Measurements from ENCODE around the gene DMKN. TPM values are rescaled to one million over a fixed set of nuclear protein-coding genes. Genes with fewer than 3 reads are reported as not detected.
A peak's percentile ranks its signal among the peaks of the same experiment; 100 is the strongest.

The DMKN gene
- total and polyA plus RNA-seq, 2 of the 8 experiments (the other 6 are each of a cell fraction or from before 2014, with no cell fraction given), result 290 to 330 TPM

DNA sequence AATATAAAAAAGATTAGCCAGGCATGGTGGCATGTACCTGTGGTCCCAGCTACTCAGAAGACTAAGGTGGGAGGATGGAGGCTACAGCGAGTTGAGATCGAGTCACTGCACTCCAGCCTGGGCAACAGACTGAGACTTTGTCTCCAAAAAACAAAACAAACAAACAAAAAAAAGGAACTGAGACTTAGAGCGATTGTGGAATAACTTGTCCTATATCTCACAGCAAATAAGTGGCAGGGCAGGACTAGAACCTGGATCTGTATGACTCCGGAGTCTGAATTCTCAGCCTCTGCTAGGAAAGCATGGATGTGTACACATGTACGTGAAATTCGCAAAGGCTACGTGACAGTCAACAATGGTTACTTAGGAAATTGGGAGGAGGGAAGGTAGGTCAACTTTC is 43.3 kb downstream of the DMKN start:
- no peak overlapping the region for H3K23ac ChIP-seq (ENCODE audit: insufficient read length)
- no peaks in the 10 kb centered on the region for H3K79me2 ChIP-seq (ENCODE audit: control insufficient read depth in 1 of 2, insufficient read depth in 2 of 2, low read length in 2 of 2)
- H2BK15ac ChIP-seq (ENCODE audit: low read length), result 0 out of 2 replicates have a peak overlapping the region, but pooled peaks have one; percentile 75
- no peaks in the 10 kb centered on the region for H3K79me1 ChIP-seq (ENCODE audit: low read depth, low read length)
- H3K56ac ChIP-seq (replicated peaks; ENCODE audit: insufficient read length, low read depth, low read length), result no peak overlapping the region
- no peak overlapping the region for H3K27ac ChIP-seq (ENCODE audit: low read depth, low read length)
- no peak overlapping the region for H3K9ac ChIP-seq (replicated peaks in 1 of 4; ENCODE audit: extremely low read depth in 1 of 4, low read depth in 3 of 4, low read length in 3 of 4)
- no peak overlapping the region for H3K4me2 ChIP-seq (ENCODE audit: insufficient read depth in 1 of 2, low read depth in 2 of 2, low read length in 2 of 2)
- no peaks in the 10 kb centered on the region for H3K27me3 ChIP-seq (replicated peaks in 1 of 4; ENCODE audit: control insufficient read depth in 3 of 4, extremely low read depth in 1 of 4, insufficient read depth in 3 of 4, low read length in 3 of 4)
- no peak overlapping the region for H4K91ac ChIP-seq (replicated peaks; ENCODE audit: insufficient read length, low read length)
- no peaks in the 10 kb centered on the region for H3K36me3 ChIP-seq (ENCODE audit: control insufficient read depth in 2 of 4, insufficient read depth in 4 of 4, low read length in 3 of 4)
- no peaks in the 10 kb centered on the region for H3K4me1 ChIP-seq (replicated peaks in 1 of 4; ENCODE audit: control insufficient read depth in 3 of 4, insufficient read depth in 4 of 4, low read length in 3 of 4)
- no peak overlapping the region for H2BK12ac ChIP-seq (ENCODE audit: low read depth, low read length)
- no peak overlapping the region for H2AK5ac ChIP-seq (ENCODE audit: low read depth, low read length)
- H2BK5ac ChIP-seq (ENCODE audit: low read depth, low read length), result no peak overlapping the region
- DNase-seq (ENCODE audit: low read depth in 1 of 2, low spot score in 2 of 2) (no peak), FAIRE-seq (no peak)
- H3K14ac ChIP-seq (ENCODE audit: insufficient read length), result no peak overlapping the region
- H4K8ac ChIP-seq (ENCODE audit: extremely low read depth, insufficient read depth, low read length), result no peak overlapping the region
- H3K4ac ChIP-seq (replicated peaks; ENCODE audit: insufficient read length, low read depth, low read length), result no peak overlapping the region
- CTCF ChIA-PET (ENCODE audit: partially characterized antibody), result interaction anchor here (0.8 to 3.7 kb wide), 12 partner anchors 10 to 413 kb away, joined by 3 to 51 read pairs (median 6); partner anchors contain the start of gene FFAR3
- no peak overlapping the region for H2BK20ac ChIP-seq (ENCODE audit: low read length)
- no peak overlapping the region for H4K5ac ChIP-seq (ENCODE audit: insufficient read length, low read depth, low read length)
- no peak overlapping the region for H3K4me3 ChIP-seq (ENCODE audit: extremely low read depth in 1 of 4, insufficient read depth in 2 of 4, low read depth in 3 of 4, low read length in 4 of 4)
- no peak overlapping the region for H3K18ac ChIP-seq (ENCODE audit: extremely low read depth, low read length)
- no peaks in the 10 kb centered on the region for H3K23me2 ChIP-seq (ENCODE audit: low read depth, low read length)
- 93% methylated on average over 7 of the region's 7 CpGs; no CpG with 5 or more reads in 1 of the 2 experiments for WGBS, 2 experiments (ENCODE audit: extremely low coverage in 1 of 2, insufficient coverage in 1 of 2, insufficient read length in 1 of 2, insufficient replicate concordance in 2 of 2, low coverage in 1 of 2, low lambda C conversion rate in 2 of 2, missing lambda C conversion rate in 1 of 2)
- no peak overlapping the region for H2AFZ ChIP-seq (ENCODE audit: low read length)
- POLR2A ChIA-PET (ENCODE audit: partially characterized antibody), result interaction anchor here (1.0 kb wide), 1 partner anchor 39 kb away, joined by 3 read pairs; no protein-coding TSS in a partner anchor
- no peaks in the 10 kb centered on the region for H4K20me1 ChIP-seq (replicated peaks in 1 of 2; ENCODE audit: control insufficient read depth in 1 of 2, insufficient read depth in 2 of 2, low read length in 2 of 2)
- no peak overlapping the region for H2BK120ac ChIP-seq (replicated peaks; ENCODE audit: low read depth, low read length)
- H3K9me3 ChIP-seq (ENCODE audit: insufficient read depth in 2 of 2, low read depth in 1 of 2, low read length in 1 of 2), result no peaks in the 10 kb centered on the region
- TF ChIP-seq PHF8 (conservative IDR thresholded peaks at IDR 0.05; ENCODE audit: low read depth, low read length) (no peak), SP2 (IDR thresholded peaks at IDR 0.05; ENCODE audit: low read length) (no peak), POU5F1 (IDR thresholded peaks at IDR 0.05; ENCODE audit: low read depth, low read length) (no peak), TCF12 (IDR thresholded peaks at IDR 0.05; ENCODE audit: low read depth, low read length) (no peak), NRF1 (IDR thresholded peaks at IDR 0.05; ENCODE audit: low read depth, low read length) (no peak)
- TF ChIP-seq, protein P1, sequence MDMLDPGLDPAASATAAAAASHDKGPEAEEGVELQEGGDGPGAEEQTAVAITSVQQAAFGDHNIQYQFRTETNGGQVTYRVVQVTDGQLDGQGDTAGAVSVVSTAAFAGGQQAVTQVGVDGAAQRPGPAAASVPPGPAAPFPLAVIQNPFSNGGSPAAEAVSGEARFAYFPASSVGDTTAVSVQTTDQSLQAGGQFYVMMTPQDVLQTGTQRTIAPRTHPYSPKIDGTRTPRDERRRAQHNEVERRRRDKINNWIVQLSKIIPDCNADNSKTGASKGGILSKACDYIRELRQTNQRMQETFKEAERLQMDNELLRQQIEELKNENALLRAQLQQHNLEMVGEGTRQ (IDR thresholded peaks at IDR 0.05; ENCODE audit: low read length), result no peak
- TF ChIP-seq, protein P2, sequence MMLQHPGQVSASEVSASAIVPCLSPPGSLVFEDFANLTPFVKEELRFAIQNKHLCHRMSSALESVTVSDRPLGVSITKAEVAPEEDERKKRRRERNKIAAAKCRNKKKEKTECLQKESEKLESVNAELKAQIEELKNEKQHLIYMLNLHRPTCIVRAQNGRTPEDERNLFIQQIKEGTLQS (IDR thresholded peaks at IDR 0.05; ENCODE audit: insufficient read depth, low read depth, low read length), result no peak

Data from H1 (cell line).